T follicular helper cell (primary cell): ENCODE data around the gene YWHAH.

Source experiments
- DNase-seq: peaks from one replicate; pipeline ENCODE4 v3.0.0-alpha.2; 2020; ENCODE audit warnings: low read depth

YWHAH gene

DNA sequence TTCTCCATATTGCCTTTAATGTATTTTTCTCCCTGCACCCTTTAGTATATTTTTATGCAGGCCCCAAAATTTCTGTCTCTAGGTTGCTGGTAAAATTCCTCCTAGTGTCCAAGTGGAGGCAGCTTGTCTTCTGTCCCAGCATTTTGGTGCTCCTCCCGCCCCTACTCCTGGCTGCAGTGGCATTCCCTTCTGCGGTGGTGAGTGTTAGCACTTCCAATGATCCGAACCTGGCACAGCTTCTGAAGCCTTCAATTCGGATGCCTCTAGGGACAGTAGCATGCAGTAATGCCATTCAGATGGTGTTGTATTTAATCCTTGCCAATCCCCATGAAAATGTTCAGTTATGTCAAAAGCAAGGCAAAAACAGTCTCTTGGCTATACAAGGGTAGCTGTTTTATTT is 5.9 kb downstream of the YWHAH start:
- no peak for DNase-seq

DNA sequence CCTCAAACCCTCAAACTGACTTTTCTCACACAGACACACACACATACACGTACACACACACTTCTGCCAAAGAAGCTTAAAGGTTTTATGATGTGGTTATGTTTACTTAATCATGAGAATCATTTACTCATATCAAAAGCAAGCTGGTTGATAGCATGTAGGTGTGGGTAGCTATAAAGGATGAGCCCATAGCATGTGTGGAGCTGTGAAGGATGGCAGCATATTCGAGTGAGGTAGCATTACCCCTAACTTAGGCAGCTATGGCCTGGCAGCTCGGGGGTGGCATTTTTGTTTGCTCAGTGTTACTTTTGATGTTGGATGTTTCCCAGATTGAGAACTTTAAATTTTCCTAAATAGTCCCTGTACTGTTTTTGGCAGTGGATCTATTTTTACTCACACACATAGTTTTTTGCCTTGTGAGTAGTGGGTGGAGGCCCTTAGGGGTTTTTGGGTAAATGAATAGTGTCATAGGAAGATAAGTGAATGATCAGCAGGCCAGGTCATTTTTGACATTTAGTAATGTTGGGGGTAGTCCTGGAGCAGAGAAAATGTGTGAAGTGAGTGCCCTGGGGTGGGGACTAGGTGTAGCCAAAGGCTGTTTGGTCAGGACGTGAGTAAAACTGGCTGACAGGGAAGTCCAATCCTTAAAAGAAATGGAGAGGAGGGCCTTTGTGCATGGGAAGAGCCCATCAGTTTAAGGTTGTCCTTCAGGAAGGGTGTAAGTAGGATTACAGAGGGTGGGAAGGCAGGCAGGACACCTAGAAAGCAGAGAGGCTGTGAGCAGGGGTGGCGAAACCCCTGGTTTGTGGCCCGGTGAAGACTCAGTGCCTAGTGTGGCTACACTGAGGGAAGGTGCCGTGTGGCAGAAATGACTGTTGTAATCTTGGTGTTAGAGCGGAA is 7.1 kb downstream of the YWHAH start:
- no peak for DNase-seq

DNA sequence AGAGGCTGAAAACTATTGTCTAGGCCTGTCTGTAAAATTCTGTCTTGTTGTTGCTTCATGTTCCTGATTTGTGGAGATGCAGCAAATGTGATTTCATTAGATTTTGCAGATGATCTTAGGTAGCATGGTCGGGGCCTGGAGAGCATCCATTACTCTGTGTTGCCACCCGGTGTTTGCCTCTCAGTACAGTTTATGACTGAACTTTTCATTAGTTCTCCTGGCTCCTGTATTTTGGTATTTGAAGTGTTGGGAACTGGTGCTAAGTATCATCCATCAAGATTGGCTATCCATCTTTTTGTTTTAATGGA is 7.7 kb downstream of the YWHAH start:
- DNase-seq: no peak

DNA sequence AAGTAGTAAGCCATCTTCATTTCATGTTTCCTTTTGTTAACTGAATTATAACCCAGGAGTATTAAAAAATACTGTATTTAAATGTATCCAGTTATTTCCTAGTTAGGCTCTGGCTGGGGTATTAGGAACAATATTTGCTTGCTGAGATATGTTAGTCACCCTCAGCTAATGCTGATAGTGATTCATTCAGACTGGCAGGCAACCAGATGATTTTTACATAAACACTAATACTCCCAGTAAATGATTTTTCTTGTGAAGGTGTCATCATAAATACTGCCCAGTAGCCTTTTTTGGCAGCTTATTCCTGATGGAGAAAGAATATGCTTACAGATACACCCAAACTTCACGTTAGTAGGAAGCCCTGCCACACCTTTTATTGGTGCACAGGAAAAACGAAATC is 8.1 kb downstream of the YWHAH start:
- no peak for DNase-seq

DNA sequence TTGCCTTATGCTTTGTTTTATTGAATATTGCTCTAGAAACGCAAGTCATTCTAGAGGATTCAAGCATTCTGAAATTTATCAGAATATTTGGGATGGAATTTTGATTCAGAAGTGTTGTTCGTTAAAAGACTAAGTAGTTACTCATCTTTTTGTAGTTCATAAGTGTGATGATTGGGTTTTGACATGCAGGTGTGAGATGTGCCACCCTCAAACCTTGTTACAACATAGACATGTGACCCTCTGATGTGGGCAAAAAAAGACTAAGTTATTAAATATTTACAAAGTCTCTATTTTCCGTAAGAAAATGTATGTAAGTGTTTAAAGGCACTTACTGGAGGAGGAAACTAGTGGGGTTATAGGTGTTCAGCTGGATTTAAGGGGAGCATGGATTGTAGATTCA is 8.9 kb downstream of the YWHAH start:
- no peak for DNase-seq

DNA sequence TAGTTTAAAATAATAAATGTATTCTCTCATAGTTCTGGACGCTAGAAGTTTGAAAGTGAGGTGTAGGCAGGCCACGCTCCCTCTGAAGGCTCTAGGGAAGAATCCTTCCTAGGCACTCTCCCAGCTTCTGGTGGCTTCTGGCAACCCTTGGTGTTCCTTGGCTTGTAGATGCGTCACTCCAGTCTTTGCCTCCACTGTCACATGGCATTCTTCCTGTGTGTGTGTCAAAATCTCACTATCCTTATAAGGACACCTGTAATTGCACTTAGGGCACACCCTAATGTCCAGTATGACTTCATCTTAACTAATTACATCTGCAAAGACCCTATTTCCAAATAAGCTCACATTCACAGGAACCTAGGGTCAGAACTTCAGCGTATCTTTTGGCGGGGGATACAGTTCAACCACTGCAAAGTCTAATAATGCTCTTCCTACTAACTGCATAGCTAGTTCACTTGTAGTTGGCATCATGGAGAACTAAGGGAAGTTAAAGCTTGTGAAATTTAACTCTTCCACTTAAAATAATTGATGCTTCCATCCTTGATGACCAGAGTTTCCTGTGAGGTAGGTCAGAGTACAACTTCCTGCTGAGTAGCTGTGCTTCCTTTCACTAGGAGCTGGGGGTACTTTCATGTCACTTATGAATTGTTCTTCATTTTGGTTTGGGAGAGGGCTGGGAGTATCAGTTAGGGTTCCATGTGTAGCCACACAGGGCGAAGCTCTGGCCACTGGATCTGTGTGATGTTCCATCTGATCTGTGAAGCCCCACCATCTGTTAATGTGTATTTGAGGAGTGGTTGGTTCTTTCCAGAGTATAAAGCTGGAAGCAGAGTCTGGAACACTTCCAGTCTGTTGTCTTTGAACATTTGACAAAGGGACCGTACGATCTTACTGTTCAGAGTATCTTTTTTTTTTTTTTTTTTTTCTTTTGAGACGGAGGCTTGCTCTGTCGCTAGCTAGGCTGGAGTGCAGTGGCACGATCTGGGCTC is 10.5 kb downstream of the YWHAH start:
- DNase-seq: no peak

DNA sequence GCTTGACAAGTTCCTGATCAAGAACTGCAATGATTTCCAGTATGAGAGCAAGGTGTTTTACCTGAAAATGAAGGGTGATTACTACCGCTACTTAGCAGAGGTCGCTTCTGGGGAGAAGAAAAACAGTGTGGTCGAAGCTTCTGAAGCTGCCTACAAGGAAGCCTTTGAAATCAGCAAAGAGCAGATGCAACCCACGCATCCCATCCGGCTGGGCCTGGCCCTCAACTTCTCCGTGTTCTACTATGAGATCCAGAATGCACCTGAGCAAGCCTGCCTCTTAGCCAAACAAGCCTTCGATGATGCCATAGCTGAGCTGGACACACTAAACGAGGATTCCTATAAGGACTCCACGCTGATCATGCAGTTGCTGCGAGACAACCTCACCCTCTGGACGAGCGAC is 12.0 kb downstream of the YWHAH start:
- no peak for DNase-seq

DNA sequence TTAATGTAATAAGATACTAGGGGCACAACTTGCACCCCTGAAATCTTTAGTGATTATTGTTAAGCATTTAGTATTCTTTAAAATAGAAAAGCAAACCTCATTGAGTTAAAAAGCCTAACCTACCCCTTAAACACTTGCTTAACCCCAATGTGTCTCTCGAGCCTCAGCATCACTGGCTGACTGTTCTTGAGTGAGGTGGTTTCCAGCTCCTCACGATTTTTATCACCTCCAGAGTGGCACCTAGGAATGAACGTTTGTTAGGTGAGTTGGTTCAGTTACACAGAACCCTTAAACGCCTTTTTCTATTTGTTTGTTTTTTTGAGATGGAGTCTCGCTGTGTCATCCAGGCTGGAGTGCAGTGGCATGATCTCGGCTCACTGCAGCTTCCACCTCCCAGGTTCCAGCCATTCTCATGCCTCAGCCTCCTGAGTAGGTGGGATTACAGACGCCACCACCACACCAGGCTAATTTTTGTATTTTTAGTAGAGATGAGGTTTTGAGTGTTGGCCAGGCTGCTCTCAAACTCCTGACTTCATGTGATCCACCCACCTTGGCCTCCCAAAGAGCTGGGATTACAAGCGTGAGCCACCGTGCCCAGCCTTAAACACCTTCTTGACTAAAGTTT is 13.7 kb downstream of the YWHAH start:
- no peak for DNase-seq

DNA sequence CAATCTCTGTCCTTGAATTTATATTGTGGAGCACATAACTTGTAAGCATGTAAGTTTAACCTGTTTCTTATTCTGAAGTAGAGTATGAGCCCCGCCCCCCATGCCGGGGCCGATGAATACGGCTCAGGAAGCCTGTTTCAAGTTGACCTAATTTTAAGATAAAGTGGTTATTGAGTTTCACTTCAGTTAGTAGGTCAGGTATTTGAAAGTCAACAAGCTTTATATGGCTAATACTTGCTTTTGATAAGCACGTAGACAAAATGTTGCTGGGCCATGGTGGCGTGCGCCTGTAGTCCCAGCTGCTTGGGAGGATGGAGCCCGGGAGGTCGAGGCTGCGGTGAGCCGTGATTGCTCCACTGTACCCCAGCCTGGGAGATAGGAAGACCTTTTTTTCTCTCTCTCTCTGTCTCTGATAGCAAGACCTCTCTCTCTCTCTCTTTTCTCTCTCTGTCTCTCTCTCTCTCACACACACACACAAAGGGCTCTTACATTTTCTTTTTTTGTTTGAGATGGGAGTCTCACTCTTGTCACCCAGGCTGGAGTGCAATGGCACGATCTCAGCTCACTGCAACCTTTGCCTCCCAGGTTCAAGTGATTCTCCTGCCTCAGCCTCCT is 14.4 kb downstream of the YWHAH start:
- peak; percentile 15 for DNase-seq

DNA sequence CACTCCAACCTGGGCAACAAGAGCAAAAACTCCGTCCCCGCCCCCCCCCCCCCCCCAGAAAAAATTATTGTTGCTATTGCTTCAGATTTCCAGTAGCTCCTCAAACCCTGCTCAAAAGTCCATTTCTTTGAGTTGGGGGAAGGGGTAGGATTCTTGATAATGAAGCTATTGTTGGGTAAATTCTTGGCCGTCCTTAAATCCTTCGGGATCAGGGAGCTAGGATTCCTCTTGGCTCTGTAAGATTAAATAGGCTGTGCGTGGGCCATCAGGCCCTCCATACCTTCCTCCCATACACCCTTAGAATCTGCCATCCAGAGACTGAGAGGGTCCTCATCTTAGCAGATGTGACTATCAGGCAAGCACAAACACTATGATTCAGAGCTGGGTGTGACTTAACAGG is 16.4 kb downstream of the YWHAH start:
- DNase-seq: no peak

DNA sequence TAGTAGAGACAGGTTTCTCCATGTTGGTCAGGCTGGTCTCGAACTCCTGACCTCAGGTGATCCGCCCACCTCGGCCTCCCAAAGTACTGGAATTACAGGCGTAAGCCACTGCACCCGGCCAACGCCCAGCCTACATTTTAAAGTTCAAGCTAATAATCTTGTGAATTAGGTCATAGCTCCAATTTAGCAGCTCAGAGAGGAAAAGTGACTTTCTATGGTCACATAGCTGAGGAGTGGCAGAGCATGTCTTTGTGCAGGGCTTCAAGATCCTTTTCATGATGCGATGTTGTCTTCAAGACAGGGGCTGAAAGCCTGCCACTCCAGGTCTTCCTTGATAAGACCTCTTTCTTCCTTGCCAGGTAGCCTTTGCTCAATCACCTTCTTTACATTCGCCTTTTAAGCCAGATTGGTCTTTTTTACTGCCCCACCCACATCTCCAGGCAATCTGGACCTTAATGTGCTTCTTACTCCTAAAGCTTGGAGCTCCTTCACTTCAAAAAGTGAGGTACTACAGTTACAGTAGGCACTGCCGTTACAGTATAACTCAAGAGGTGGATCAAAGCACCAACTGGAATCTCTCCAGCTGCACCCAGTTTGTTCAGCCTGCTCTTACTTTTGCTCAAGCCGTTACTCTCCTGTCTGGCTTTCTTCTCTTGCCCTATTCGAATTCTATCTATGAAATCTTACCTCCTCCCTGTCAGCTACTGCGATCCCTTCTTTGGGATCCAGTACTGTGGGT is 18.2 kb downstream of the YWHAH start:
- no peak for DNase-seq

DNA sequence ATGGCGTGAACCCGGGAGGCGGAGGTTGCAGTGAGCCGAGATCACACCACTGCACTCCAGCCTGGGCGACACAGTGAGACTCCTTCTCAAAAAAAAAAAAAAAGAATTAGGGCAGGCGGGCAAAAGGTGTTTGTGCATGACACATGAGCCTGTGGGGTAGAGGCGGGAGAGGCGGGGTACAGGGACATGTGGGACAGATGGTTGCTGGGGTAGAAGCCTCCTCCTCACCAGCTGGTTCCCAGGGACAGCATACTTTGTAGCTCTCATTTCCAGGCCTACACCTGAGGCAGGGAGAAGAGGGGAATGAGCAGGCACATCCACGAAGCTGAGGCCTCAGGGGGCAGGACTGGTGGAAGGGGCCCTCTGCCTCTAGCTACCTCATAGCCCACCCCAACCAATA is 23.7 kb downstream of the YWHAH start:
- DNase-seq: no peak

DNA sequence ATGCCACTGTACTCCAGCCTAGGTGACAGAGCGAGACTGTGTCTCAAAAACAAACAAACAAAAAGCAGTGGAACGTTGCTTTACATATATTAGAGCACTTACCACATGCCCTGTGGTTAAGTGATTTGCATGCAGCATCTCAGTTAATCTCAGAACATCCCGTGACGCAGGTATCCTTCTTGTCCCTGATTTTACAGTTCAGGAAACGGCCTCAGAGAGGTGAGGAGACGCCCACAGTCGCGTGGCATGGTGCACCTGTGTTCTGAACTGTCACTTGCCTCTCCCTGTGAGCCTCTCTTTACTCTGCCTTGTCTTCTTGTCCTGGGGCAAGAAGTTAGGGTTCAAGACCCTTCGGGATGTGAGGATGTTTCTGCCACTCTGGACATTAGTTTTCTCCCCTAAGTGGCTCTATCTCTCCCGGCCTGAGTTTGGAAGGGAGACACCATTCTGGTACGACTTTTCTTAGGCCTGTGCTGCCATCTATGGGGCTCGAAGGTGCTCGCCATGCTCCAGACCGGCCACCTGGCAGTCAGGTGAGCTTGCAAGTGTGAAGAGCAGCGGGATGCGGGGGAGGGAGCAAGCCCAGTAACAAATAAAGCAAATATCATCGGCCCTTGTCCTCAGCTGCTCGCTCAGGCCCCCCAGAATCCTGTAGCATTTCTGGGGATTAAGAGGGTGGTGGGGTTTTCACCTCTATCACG is 25.6 kb downstream of the YWHAH start:
- DNase-seq: peak; percentile 56

DNA sequence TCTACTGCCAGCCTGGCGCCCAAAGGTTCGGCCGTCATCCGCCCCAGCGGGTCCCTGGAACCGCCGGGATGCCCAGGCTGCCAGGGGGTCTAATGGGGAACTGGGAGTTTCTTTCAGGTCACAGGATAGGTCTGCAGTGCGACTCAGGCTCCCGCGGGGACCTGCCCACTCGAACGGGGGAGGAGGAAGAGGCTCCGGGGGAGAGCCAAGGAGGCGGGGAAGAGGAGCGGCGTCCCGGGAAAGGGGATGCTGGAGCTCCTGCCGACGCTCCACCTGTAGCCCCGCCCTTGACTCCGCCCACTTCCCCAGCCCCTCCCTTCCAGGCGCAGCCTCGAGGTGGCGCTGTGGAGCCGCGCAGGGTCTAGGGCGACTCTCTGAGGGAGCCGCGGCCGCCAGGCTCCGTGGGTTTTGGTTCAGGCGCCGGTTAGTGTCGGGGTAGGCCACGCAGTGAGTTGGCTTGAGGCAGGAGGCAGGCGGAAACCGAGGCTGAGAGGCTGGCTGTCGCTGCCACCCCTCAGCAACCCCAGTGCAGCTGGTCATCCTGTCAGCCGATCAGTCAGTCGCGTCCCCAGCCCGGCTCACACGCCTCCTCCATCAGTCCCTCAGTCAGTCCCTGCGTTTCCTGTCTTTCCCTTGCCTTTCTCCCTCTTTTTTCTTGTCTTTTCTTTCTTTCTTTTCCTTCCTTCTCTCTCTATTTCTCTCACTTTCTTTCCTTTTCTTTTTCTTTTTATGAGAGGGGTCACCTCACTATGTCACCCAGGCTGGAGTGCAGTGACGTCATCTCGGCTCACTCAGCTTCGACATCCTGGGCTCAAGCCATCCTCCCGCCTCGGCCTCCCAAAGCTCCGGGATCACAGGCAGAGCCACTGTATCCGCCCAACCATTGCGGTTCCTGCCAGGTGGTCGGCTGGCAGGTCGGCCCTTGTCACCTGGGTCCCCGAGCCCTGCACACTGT is 26.4 kb downstream of the YWHAH start:
- DNase-seq: peak; percentile 82

DNA sequence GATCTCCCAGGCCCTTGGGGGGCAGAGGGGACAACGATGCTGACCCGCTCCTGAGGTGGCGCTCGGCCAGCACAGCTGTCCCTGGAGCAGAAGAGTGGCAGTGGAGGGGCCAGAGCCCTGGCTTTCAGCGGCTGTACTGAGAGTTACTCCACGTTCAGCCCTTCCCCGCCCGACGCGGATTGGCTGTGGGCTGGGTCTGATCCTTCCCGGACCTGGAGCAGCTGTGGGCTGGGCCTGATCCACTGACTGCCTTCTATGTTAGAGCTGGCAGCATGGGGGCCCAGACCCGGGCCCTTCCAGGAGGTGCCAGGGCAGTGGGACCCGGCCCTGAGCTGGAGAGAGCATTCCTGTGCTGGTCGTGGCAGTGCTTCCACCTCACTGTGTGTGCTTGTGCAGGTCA is 27.8 kb downstream of the YWHAH start:
- DNase-seq: no peak

DNA sequence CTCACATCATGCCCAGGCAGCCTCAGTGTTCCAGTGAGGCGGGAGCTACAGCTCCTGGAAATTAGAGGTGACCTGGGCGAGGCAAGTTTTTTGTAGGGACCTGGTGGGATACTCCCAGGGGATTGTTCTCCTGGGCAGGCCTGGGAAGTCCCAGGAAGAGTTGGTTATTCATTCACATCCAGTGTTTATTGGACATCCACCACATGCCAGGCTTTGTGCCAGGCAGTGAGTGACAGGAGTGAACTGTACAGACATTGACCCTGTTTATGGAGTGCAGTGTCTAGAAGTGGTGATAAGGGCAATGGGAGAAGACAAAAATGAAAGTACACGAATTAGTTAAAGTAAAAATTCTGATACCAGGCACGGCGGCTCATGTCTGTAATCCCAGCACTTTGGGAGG is 29.4 kb downstream of the YWHAH start:
- no peak for DNase-seq

DNA sequence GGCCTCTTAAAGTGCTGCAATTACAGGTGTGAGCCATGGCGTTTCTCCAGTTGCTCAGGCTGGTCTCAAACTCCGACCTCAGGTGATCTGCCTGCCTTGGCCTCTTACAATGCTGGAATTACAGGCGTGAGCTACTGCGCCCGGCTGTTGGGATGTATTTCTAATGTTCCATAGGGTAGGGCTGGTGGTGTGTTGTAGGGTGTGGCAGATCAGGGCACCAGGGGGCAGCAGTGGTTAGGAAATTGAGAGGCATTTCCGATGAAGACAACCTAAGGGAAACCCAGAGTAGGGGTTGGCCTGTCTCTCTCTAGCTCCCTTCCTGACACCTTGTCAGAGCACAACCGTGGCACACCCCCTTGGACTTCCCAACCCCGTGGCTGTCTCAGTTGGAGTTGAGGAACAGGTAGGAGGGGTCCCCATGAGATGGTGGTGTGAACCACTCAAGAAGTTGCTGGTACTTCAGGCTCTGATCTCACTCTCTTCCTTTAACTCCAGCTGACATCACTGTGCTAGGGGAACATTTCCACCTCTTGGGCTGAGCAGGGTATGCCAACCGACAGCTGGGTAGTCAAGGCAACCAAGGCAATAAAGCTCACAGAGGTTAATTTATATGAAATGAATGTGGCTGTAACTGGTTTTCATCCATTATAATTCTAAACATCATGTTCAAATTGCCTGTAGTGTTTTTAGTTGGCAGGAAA is 33.0 kb downstream of the YWHAH start:
- DNase-seq: peak; percentile 67

DNA sequence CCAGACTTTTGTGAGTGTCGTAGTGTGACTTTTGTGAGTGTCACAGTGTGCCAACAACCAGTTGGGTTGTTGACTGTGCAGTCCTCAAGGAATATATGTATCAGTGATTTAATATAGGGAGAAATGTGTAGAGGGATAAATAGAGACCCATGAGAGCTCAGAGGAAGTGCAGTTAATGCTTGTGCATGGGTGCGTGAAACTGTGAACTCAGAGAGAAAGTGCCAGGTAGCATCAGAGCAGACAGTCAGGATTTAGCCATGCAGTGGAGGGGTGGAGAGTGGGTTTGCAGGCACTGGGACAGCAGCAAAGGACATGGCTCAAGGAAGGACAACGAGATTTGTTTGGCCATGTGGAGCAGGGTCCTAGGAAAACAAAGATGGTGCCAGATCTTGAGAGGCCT is 33.6 kb downstream of the YWHAH start:
- no peak for DNase-seq

DNA sequence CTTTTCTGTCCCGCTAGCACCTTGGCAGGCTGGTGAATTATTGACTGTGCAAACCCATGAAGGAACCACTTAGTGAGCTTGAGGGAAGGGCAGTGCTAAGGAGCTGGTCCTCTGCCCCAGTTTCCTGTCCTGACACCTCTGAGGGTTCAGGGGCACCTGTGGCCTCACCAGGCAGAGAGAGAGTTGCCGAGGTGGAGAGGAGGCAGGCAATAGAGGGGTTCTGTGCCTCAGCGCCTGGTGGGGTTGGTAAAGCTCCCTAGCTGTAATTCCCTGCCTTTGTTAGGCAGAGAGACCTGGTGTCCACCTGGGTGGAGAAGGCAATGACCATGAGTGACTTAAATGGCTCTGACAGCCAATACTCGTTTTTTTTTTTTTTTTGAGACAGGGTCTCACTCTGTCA is 36.3 kb downstream of the YWHAH start:
- DNase-seq: no peak
